Measurements from ENCODE around the gene HRAS.

Gene HRAS

DNA sequence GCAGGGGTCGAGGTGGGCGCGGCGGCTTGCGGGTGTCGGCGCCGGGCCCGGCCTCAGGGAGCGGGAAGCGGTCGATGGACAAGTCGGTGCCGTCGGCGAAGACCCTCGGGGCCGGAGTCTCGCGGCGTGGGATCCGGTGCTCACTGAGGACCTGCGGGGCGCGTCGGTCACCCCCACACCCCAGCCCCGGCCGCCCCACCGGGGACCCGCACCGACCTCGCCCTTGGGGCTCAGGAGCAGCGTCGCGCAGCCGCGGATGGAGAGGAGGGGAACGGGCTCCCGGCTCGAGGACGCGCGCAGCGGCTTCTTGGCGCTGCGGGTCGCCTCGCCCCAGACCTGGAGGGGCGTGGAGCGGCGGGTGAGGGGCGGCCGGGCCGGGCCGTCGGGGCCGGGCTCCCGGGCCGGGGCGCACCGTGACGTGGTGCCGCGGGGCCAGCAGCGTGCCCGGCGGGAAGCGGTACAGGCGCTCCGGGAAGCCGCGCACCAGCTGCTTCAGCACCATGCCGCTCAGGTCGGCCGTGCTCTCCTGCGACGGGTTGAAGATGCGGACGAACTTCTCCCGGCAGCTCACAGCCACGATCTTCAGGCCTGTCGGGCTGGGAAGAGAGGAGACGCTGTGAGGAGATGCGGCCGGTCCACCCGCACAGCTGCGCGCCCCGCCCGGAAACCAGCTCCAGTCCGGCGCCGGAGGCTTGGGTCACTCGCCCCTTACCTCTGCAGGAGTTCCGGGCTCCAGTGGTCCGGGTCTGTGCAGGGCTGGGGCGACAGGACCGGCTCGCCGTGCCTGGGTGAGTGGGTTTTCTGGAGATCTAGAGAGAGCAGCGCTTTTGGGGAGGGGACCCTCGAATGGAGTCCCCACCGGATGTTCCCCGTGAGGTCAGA lies 20.6 kb upstream of the HRAS start:
- no peak overlapping the region for H3K27ac ChIP-seq (ENCODE audit: insufficient read depth in 1 of 2, low read depth in 1 of 2, low read length in 2 of 2, poor library complexity in 1 of 2, severe bottlenecking in 2 of 2)
- peaks cover 0 to 41% (median 12%) of the 10 kb centered on the region in 5 experiments for H3K27me3 ChIP-seq (replicated peaks in 2 of 5; ENCODE audit: control insufficient read depth in 4 of 5, insufficient read depth in 5 of 5, low read length in 4 of 5)
- H3K9me3 ChIP-seq (ENCODE audit: control extremely low read depth in 1 of 5, control insufficient read depth in 4 of 5, insufficient read depth in 2 of 5, low read depth in 1 of 5, low read length in 4 of 5), result no peaks in the 10 kb centered on the region
- H3K4me3 ChIP-seq (ENCODE audit: control insufficient read depth in 1 of 7, extremely low read depth in 1 of 7, insufficient read depth in 4 of 7, low read depth in 2 of 7, low read length in 6 of 7), result peak overlapping the region in 4 of 7 experiments; percentile 15 to 70 (median 42)
- H3K36me3 ChIP-seq (ENCODE audit: control insufficient read depth in 4 of 4, insufficient read depth in 4 of 4, low read length in 3 of 4), result no peaks in the 10 kb centered on the region
- peaks cover 0 to 29% (median 19%) of the 10 kb centered on the region in 4 experiments for H3K4me1 ChIP-seq (ENCODE audit: control extremely low read depth in 1 of 4, control insufficient read depth in 4 of 4, insufficient read depth in 4 of 4, low read length in 3 of 4)
- DNase-seq, result peak in 2 of 3 donors; percentile 36 to 37
- WGBS (ENCODE audit: insufficient coverage), result 2% methylated on average over 87 of the region's 104 CpGs
- ChIA-PET POLR2A (no interaction called here), CTCF (interaction anchor here (0.8 to 2.2 kb wide), 10 partner anchors 7 to 169 kb away, joined by 3 to 8 read pairs (median 4); partner anchors contain the start of gene HRAS)

DNA sequence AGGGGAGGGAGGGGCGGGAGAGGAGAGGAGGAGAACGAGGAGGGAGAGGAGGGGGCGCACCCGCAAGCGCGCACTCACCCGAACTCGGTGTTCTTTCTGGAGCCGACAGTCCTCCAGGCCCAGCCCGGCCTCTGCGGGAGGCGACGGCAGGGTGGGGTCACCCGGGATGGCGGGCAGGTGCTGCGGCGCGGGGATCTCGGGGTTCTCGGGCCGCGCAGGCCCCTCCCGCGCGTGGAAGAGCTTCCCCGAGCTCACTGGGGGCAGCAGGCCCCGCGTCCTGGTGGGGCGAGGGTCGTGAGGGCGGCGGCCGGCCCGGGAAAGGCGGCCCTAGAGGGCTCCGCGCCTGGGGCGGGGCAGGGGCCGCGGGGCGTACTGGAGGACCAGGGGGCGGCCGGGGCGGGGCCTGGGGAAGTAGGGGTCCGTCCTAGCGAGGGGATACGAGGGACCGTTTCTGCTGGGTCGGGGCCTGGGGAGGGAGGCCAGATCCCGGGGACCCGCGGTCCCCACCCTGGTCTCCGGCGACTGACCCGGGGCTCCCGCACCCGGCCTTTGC lies 19.9 kb upstream of the HRAS start:
- Histone ChIP-seq H3K27me3 (replicated peaks in 2 of 5; ENCODE audit: control insufficient read depth in 4 of 5, insufficient read depth in 5 of 5, low read length in 4 of 5) (peaks cover 0 to 41% (median 12%) of the 10 kb centered on the region in 5 experiments), H3K36me3 (ENCODE audit: control insufficient read depth in 4 of 4, insufficient read depth in 4 of 4, low read length in 3 of 4) (peaks cover 0 to 2% (median 0%) of the 10 kb centered on the region in 4 experiments), H3K27ac (ENCODE audit: insufficient read depth in 1 of 2, low read depth in 1 of 2, low read length in 2 of 2, poor library complexity in 1 of 2, severe bottlenecking in 2 of 2) (no peak overlapping the region), H3K4me3 (ENCODE audit: control insufficient read depth in 1 of 7, extremely low read depth in 1 of 7, insufficient read depth in 4 of 7, low read depth in 2 of 7, low read length in 6 of 7) (peak overlapping the region in 4 of 7 experiments; percentile 28 to 70 (median 52)), H3K9me3 (ENCODE audit: control extremely low read depth in 1 of 5, control insufficient read depth in 4 of 5, insufficient read depth in 2 of 5, low read depth in 1 of 5, low read length in 4 of 5) (no peaks in the 10 kb centered on the region), H3K4me1 (ENCODE audit: control extremely low read depth in 1 of 4, control insufficient read depth in 4 of 4, insufficient read depth in 4 of 4, low read length in 3 of 4) (peaks cover 0 to 26% (median 18%) of the 10 kb centered on the region in 4 experiments)
- POLR2A ChIA-PET, result no interaction called here
- DNase-seq, result no peak
- under 1% methylated on average over 46 of the region's 57 CpGs for WGBS (ENCODE audit: insufficient coverage)
- CTCF ChIA-PET, result interaction anchor here (1.1 to 2.2 kb wide), 7 partner anchors 8 to 167 kb away, joined by 3 to 8 read pairs (median 4); no protein-coding TSS in a partner anchor

DNA sequence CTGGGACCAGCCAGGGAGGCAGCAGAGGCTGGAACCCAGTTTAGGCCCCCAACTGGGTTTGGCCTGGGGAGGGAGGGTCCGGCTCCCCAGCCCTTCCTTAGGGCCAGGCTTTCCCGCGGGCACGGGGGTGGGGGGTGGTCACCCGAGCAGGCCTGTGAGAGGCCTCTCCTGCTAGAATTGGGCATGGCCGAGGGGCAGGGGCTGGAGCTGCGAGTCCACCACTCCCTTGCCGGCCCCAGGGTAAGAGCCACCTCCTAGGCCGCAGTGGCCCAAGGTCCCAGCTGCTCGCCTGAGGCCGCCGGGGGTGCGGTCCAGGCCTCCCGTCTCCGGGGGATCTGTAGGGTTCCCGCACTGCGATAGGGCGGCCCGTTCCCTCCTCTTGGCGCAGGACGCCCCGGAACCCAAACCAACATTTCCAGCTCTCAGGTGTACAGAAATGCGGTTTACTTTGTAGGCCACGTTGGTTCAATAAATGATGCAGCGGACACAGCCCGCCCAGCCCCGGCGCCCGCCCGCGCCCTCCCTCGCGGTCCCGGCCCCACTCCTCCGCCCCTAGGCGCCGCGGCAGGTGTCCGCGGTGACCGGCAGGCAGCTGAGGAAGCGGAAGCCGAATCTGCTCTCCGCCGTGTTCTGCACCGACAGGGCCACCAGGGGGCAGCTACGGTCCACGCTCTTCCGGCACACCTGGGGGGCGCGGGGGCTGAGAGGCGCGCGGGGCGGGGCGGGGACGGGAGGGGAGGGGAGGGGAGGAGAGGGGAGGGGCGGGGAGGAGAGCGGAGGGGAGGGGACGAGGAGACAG lies 19.3 kb upstream of the HRAS start:
- peak; percentile 60 to 72 (median 72) for DNase-seq
- WGBS (ENCODE audit: insufficient coverage), result 37% methylated on average over 32 of the region's 60 CpGs

DNA sequence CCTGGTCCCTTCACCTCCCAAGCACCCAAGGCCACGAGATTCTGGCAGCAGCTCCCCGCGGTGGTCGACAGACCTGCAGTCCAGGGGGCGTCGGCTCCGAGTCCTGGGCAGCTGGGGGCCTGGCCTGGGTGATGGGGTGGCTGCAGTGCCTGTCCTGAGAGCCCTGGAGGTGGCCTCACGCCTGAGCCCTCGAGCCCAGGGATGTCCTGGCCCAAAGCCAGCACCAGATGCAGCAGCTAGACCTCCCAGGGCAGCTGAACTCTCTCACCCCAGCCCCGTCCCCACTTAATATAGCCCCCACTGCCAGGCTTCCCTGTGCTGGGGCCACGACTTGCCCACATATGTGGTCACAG lies 18.6 kb upstream of the HRAS start:
- Histone ChIP-seq H3K9me3 (ENCODE audit: control extremely low read depth in 1 of 5, control insufficient read depth in 4 of 5, insufficient read depth in 2 of 5, low read depth in 1 of 5, low read length in 4 of 5) (no peaks in the 10 kb centered on the region), H3K4me3 (ENCODE audit: control insufficient read depth in 1 of 7, extremely low read depth in 1 of 7, insufficient read depth in 4 of 7, low read depth in 2 of 7, low read length in 6 of 7) (no peak overlapping the region), H3K4me1 (ENCODE audit: control extremely low read depth in 1 of 4, control insufficient read depth in 4 of 4, insufficient read depth in 4 of 4, low read length in 3 of 4) (peaks cover 0 to 21% (median 13%) of the 10 kb centered on the region in 4 experiments), H3K36me3 (ENCODE audit: control insufficient read depth in 4 of 4, insufficient read depth in 4 of 4, low read length in 3 of 4) (peaks cover 0 to 5% (median 0%) of the 10 kb centered on the region in 4 experiments), H3K27ac (ENCODE audit: insufficient read depth in 1 of 2, low read depth in 1 of 2, low read length in 2 of 2, poor library complexity in 1 of 2, severe bottlenecking in 2 of 2) (no peak overlapping the region), H3K27me3 (replicated peaks in 2 of 5; ENCODE audit: control insufficient read depth in 4 of 5, insufficient read depth in 5 of 5, low read length in 4 of 5) (peaks cover 0 to 37% (median 12%) of the 10 kb centered on the region in 5 experiments)
- 78% methylated on average over 7 of the region's 11 CpGs for WGBS (ENCODE audit: insufficient coverage)
- DNase-seq, result no peak
- POLR2A ChIA-PET, result no interaction called here
- CTCF ChIA-PET, result interaction anchor here (0.8 to 1.8 kb wide), 5 partner anchors 8 to 22 kb away, joined by 3 to 5 read pairs (median 4); no protein-coding TSS in a partner anchor

More for the DNA sequence above, 19.3 kb upstream of the HRAS start:
- peak overlapping the region in 4 of 7 experiments; percentile 22 to 70 (median 52) for H3K4me3 ChIP-seq (ENCODE audit: control insufficient read depth in 1 of 7, extremely low read depth in 1 of 7, insufficient read depth in 4 of 7, low read depth in 2 of 7, low read length in 6 of 7)
- peaks cover 0 to 5% (median 0%) of the 10 kb centered on the region in 4 experiments for H3K36me3 ChIP-seq (ENCODE audit: control insufficient read depth in 4 of 4, insufficient read depth in 4 of 4, low read length in 3 of 4)
- CTCF ChIA-PET, result interaction anchor here (0.8 to 1.8 kb wide), 7 partner anchors 9 to 168 kb away, joined by 3 to 6 read pairs (median 4); no protein-coding TSS in a partner anchor
- POLR2A ChIA-PET, result no interaction called here
- H3K27ac ChIP-seq (ENCODE audit: insufficient read depth in 1 of 2, low read depth in 1 of 2, low read length in 2 of 2, poor library complexity in 1 of 2, severe bottlenecking in 2 of 2), result no peak overlapping the region
- H3K27me3 ChIP-seq (replicated peaks in 2 of 5; ENCODE audit: control insufficient read depth in 4 of 5, insufficient read depth in 5 of 5, low read length in 4 of 5), result peaks cover 0 to 41% (median 12%) of the 10 kb centered on the region in 5 experiments
- no peaks in the 10 kb centered on the region for H3K9me3 ChIP-seq (ENCODE audit: control extremely low read depth in 1 of 5, control insufficient read depth in 4 of 5, insufficient read depth in 2 of 5, low read depth in 1 of 5, low read length in 4 of 5)
- peaks cover 0 to 21% (median 13%) of the 10 kb centered on the region in 4 experiments for H3K4me1 ChIP-seq (ENCODE audit: control extremely low read depth in 1 of 4, control insufficient read depth in 4 of 4, insufficient read depth in 4 of 4, low read length in 3 of 4)

DNA sequence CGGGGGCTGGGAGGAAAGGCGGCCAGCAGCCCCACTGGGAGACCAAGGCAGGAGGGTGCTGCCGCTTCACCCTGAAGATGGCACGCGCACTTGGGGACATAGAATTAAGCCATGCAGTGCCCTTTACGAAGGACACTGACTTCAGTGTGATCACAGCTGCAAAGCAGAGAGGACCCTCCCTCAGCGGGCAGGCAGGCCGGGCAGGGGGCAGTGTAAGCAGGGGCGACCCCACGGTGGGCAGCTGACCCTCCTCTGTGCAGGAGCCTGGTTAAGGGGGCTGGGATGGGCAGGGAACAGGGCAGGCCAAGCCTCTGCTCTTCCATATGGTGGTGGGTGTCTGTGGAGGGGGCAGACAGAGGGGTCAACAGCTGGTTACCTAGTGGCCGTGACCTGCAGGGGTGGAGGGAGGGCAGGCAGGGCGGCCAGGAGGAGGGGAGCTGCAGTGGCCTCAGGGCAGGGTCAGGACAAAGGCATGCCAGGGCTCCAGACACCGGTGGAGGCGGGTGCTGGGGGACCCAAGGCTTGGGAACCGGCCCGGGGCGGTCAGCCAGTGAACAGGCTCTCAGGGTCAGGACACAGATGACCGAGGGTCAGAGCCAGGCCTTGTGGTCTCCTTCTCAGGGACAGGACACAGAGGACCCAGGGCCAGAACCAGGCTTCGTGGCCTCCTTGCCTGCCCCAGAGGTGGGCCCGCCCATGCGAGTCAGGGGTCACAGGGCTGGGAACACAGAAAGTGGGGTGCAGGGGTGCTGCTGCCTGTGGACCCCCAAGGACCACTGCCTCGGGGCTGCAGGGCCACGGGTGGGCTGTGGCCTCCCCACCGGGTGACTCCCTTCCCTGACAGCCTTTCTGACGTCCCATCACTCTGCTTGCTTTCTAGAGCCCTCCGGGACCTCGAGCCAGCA lies 18.0 kb upstream of the HRAS start:
- WGBS (ENCODE audit: insufficient coverage), result 95% methylated on average over 24 of the region's 27 CpGs
- peaks cover 0 to 21% (median 13%) of the 10 kb centered on the region in 4 experiments for H3K4me1 ChIP-seq (ENCODE audit: control extremely low read depth in 1 of 4, control insufficient read depth in 4 of 4, insufficient read depth in 4 of 4, low read length in 3 of 4)
- no peak overlapping the region for H3K27ac ChIP-seq (ENCODE audit: insufficient read depth in 1 of 2, low read depth in 1 of 2, low read length in 2 of 2, poor library complexity in 1 of 2, severe bottlenecking in 2 of 2)
- DNase-seq, result no peak
- H3K9me3 ChIP-seq (ENCODE audit: control extremely low read depth in 1 of 5, control insufficient read depth in 4 of 5, insufficient read depth in 2 of 5, low read depth in 1 of 5, low read length in 4 of 5), result no peaks in the 10 kb centered on the region
- H3K36me3 ChIP-seq (ENCODE audit: control insufficient read depth in 4 of 4, insufficient read depth in 4 of 4, low read length in 3 of 4), result peaks cover 0 to 5% (median 0%) of the 10 kb centered on the region in 4 experiments
- ChIA-PET CTCF (interaction anchor here (1.2 to 1.5 kb wide), 2 partner anchors 8 to 17 kb away, joined by 5 read pairs; no protein-coding TSS in a partner anchor), POLR2A (no interaction called here)
- no peak overlapping the region for H3K4me3 ChIP-seq (ENCODE audit: control insufficient read depth in 1 of 7, extremely low read depth in 1 of 7, insufficient read depth in 4 of 7, low read depth in 2 of 7, low read length in 6 of 7)
- peaks cover 0 to 33% (median 12%) of the 10 kb centered on the region in 5 experiments for H3K27me3 ChIP-seq (replicated peaks in 2 of 5; ENCODE audit: control insufficient read depth in 4 of 5, insufficient read depth in 5 of 5, low read length in 4 of 5)

DNA sequence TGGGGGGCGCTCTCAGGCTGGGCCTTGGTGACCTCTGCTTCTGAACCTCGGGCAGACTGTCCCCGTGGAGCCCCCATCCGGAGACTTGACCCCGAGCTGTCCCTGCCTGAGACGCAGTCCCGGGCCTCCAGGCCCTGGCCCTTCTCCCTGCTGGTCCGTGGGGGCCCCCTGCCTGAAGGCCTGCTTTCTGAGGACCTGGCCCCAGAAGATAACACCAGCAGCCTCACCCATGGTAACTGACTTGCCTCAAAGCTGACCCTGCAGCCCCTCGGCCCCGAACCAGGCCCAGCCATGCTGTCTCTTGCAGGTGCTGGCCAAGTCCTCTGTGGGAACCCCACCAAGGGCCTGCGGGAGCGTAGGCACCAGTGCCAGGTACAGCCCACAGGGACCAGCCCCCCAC lies 16.2 kb upstream of the HRAS start:
- no peaks in the 10 kb centered on the region for H3K9me3 ChIP-seq (ENCODE audit: control extremely low read depth in 1 of 5, control insufficient read depth in 4 of 5, insufficient read depth in 2 of 5, low read depth in 1 of 5, low read length in 4 of 5)
- H3K27me3 ChIP-seq (replicated peaks in 2 of 5; ENCODE audit: control insufficient read depth in 4 of 5, insufficient read depth in 5 of 5, low read length in 4 of 5), result peaks cover 0 to 15% (median 9%) of the 10 kb centered on the region in 5 experiments
- no peak overlapping the region for H3K4me3 ChIP-seq (ENCODE audit: control insufficient read depth in 1 of 7, extremely low read depth in 1 of 7, insufficient read depth in 4 of 7, low read depth in 2 of 7, low read length in 6 of 7)
- ChIA-PET CTCF (no interaction called here), POLR2A (no interaction called here)
- peaks cover 0 to 5% (median 0%) of the 10 kb centered on the region in 4 experiments for H3K36me3 ChIP-seq (ENCODE audit: control insufficient read depth in 4 of 4, insufficient read depth in 4 of 4, low read length in 3 of 4)
- DNase-seq, result no peak
- H3K4me1 ChIP-seq (ENCODE audit: control extremely low read depth in 1 of 4, control insufficient read depth in 4 of 4, insufficient read depth in 4 of 4, low read length in 3 of 4), result peaks cover 0 to 21% (median 12%) of the 10 kb centered on the region in 4 experiments
- H3K27ac ChIP-seq (ENCODE audit: insufficient read depth in 1 of 2, low read depth in 1 of 2, low read length in 2 of 2, poor library complexity in 1 of 2, severe bottlenecking in 2 of 2), result no peak overlapping the region
- WGBS (ENCODE audit: insufficient coverage), result 82% methylated on average over 9 of the region's 12 CpGs
